RPMI7951 (cell line): Measurements from ENCODE around the gene RBMXL3. TPM values are rescaled to one million over a fixed set of nuclear protein-coding genes. Genes with fewer than 3 reads are reported as not detected.

ENCODE experiments used
- DNase-seq: peaks from one replicate; pipeline ENCODE4 v3.0.0-alpha.2; 2012; ENCODE audit warnings: low read depth
- total RNA-seq: library from RNA; depleted of rRNA; stranded (reverse); fragments of >200 nt; shearing (Covaris generic); gene quantifications from 2 replicates; pipeline ENCODE4 v1.2.3, GENCODE V29; 2014; rRNA removed

Gene RBMXL3
- total RNA-seq, 1 experiment from 2014 or later, result not detected

GRCh38 chrX:115233497-115234455 lies 44.6 kb downstream of the RBMXL3 start, which contains the start of gene LRCH2:
TSS of gene LRCH2 (minus strand) at chrX:115234096. CDS start at chrX:115234041, 55 bp downstream.
- DNase-seq, result no peak

GRCh38 chrX:115234461-115234860 lies 45.3 kb downstream of the RBMXL3 start:
- no peak for DNase-seq

DNA sequence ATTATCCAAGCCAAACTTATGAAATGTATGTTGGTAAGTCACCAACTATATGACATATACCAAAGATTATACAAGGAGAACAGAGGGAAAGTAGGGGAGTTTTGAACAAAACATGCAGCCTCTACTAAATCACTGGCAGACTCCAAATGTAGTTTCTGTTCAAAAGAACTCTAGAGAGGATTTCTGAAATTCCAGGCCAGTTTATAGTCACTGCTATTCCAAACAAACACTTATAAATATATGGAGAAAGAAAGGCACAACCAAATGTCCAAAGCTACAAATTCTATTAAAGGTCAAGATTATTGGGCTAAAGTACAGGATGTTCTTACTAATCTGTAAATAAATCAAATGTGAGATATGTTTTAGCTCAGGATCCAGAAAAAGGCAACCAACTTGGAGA lies 47.4 kb downstream of the RBMXL3 start:
- DNase-seq, result no peak

DNA sequence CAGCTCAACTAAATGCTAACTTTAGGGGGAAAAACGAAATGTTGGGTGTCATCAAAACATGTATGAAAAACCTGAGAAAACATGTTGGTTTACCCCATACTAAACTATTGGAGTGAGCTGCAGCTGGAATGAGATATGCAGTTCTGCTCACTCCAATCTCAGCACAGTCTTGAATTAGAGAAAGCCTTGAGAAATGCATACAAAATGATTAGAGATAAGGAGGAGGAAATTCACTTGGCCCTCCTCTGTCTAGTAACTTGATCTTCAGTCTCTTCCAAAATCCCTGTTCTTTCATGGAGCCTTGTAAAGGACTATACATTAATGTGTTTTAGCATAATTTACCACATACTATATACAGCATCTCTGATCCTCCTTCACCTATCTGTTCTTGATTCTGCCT lies 47.8 kb downstream of the RBMXL3 start:
- no peak for DNase-seq

Other genes with a start within 250 kb of the RBMXL3 start
- 59.2 and 67.6 TPM in 2 replicates for gene IL13RA2, start 171.8 kb upstream of the RBMXL3 start, total RNA-seq
- not detected in 2 replicates for gene LRCH2, start 44.7 kb downstream of the RBMXL3 start, total RNA-seq
- gene LUZP4, start 100.3 kb downstream of the RBMXL3 start, total RNA-seq, result 0.10 TPM in 1 of 2 replicates, not detected in the other